ENCODE data around the gene SERPING1. TPM values are rescaled to one million over a fixed set of nuclear protein-coding genes. Genes with fewer than 3 reads are reported as not detected.

Gene SERPING1
- under 1 TPM in 5 of 6 experiments, not detected in 1; 0.11 to 0.51 (median 0.25) TPM for total RNA-seq (2021; fragmentation: NEBNext Ultra II Directional; extraction: Animal tissue kit (Norgen Biotek cat#: 25700))
- long read RNA-seq = 0 reads

- Mint-ChIP-seq H3K4me3 (peak within 1 kb of the TSS; percentile 22), H3K36me3 (ENCODE audit: low read depth) (no peaks in the 10 kb centered on the region), H3K27me3 (ENCODE audit: insufficient read depth) (peaks cover 46% of the 10 kb centered on the region), H3K27ac (no peak within 1 kb of the TSS), H3K9me3 (no peaks in the 10 kb centered on the region), H3K4me1 (ENCODE audit: low read depth) (peaks cover 12% of the 10 kb centered on the region)
- no peak for DNase-seq
- TF ChIP-seq, protein P1, sequence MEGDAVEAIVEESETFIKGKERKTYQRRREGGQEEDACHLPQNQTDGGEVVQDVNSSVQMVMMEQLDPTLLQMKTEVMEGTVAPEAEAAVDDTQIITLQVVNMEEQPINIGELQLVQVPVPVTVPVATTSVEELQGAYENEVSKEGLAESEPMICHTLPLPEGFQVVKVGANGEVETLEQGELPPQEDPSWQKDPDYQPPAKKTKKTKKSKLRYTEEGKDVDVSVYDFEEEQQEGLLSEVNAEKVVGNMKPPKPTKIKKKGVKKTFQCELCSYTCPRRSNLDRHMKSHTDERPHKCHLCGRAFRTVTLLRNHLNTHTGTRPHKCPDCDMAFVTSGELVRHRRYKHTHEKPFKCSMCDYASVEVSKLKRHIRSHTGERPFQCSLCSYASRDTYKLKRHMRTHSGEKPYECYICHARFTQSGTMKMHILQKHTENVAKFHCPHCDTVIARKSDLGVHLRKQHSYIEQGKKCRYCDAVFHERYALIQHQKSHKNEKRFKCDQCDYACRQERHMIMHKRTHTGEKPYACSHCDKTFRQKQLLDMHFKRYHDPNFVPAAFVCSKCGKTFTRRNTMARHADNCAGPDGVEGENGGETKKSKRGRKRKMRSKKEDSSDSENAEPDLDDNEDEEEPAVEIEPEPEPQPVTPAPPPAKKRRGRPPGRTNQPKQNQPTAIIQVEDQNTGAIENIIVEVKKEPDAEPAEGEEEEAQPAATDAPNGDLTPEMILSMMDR (IDR thresholded peaks at IDR 0.05) = no peak
Observed at GRCh38 chr11:57597461-57597915, at the start of gene SERPING1. Gene SERPING1, plus strand, starts transcription at chr11:57597685. Its CDS starts 586 bp downstream, at chr11:57598271.

- no peak for DNase-seq
- H3K4me3 Mint-ChIP-seq = no peak overlapping the region
- H3K4me1 Mint-ChIP-seq (ENCODE audit: low read depth) = peaks cover 10% of the 10 kb centered on the region
- no peaks in the 10 kb centered on the region for H3K9me3 Mint-ChIP-seq
- H3K27me3 Mint-ChIP-seq (ENCODE audit: insufficient read depth) = peaks cover 7% of the 10 kb centered on the region
- no peak overlapping the region for H3K27ac Mint-ChIP-seq
- TF ChIP-seq, protein P1 (IDR thresholded peaks at IDR 0.05) = no peak
- peaks cover 11% of the 10 kb centered on the region for H3K36me3 Mint-ChIP-seq (ENCODE audit: low read depth)
Observed at GRCh38 chr11:57547854-57548377, 49.6 kb upstream of the SERPING1 start.

DNA sequence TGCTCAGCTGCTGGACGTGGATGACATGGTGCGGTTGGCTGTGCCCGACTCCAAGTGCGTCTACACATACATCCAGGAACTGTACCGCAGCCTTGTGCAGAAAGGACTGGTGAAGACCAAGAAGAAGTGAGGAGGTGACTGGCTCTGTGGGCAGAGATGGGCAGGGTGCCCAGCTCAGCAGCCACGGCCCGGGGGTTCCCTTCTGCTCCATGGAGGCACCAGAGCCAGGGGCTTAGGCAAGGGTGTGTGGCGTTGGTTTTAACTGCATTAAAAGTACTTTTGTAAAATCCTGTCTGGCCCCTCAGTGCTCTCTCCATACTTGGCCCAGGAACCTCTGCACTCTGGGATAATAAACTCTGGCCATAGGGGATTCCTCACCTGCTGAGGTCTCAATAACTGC lies 47.5 kb upstream of the SERPING1 start:
- Mint-ChIP-seq H3K4me1 (ENCODE audit: low read depth) (peaks cover 10% of the 10 kb centered on the region), H3K27ac (no peak overlapping the region), H3K36me3 (ENCODE audit: low read depth) (peaks cover 19% of the 10 kb centered on the region), H3K9me3 (no peaks in the 10 kb centered on the region), H3K27me3 (ENCODE audit: insufficient read depth) (no peaks in the 10 kb centered on the region; the same call in 1 of the 2 replicates), H3K4me3 (no peak overlapping the region)
- TF ChIP-seq, protein P1 (IDR thresholded peaks at IDR 0.05) = no peak
- DNase-seq = no peak

DNA sequence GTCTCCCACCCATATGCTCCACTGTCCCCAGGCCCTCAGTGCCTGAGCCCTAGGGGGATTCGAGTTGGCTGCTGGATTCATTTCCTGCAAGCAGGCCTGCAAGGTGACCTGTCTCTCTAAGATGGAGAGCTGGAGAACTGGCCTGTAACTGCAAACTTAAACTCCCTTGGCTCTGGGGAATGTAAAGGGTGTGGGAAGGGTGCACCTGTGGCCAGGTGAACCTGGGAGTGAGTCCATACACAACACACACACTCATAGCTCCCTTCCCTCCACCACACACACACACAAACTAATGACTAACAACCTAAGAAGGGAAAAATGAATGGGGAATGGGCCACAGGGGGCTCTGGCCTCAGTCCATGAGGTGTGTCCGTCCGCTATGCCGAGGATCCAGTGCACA lies 45.5 kb upstream of the SERPING1 start:
- no peak for DNase-seq
- H3K36me3 Mint-ChIP-seq (ENCODE audit: low read depth) = peaks cover 19% of the 10 kb centered on the region
- no peaks in the 10 kb centered on the region for H3K9me3 Mint-ChIP-seq
- H3K27ac Mint-ChIP-seq = no peak overlapping the region
- peaks cover 9% of the 10 kb centered on the region for H3K4me1 Mint-ChIP-seq (ENCODE audit: low read depth)
- no peaks in the 10 kb centered on the region; the same call in 1 of the 2 replicates for H3K27me3 Mint-ChIP-seq (ENCODE audit: insufficient read depth)
- no peak overlapping the region for H3K4me3 Mint-ChIP-seq
- TF ChIP-seq, protein P1 (IDR thresholded peaks at IDR 0.05) = no peak

DNA sequence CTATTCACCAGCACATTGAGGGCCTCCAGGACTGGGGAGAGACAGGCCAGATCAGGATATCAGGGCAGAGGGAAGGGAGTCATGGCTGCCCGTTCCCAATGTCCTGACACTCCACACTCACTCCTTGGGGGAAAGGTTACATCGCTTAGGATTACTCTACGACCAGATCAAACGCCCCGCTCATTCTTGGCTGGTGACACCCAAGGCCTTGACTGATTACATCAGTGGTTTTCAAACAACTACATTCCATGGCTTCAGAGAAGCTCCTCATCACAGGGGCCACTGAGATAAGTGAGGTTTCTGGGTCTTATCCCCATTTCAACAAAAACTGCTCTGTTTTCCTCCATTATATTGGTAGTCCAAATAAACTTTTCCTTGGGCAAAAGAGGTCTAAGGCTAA lies 45.0 kb upstream of the SERPING1 start:
- DNase-seq = no peak
- TF ChIP-seq, protein P1 (IDR thresholded peaks at IDR 0.05) = no peak
- H3K27ac Mint-ChIP-seq = no peak overlapping the region
- no peaks in the 10 kb centered on the region for H3K9me3 Mint-ChIP-seq
- peaks cover 19% of the 10 kb centered on the region for H3K36me3 Mint-ChIP-seq (ENCODE audit: low read depth)
- H3K4me1 Mint-ChIP-seq (ENCODE audit: low read depth) = peaks cover 3% of the 10 kb centered on the region
- no peak overlapping the region for H3K4me3 Mint-ChIP-seq
- H3K27me3 Mint-ChIP-seq (ENCODE audit: insufficient read depth) = peaks cover 1% of the 10 kb centered on the region; the same call in 1 of the 2 replicates
